Left lobe of liver (tissue), 2 donors: ENCODE results near the gene MICOS13. TPM values are rescaled to one million over a fixed set of nuclear protein-coding genes. Genes with fewer than 3 reads are reported as not detected.

Source experiments
- ATAC-seq: fragments of 200-7000 bp; cut with Tn5 transposase; one replicate; pipeline ENCODE4 v1.9.1; 2020; ENCODE audit warnings: mild to moderate bottlenecking, moderate library complexity
- DNase-seq: peaks from one replicate; pipeline ENCODE4 v3.0.0-alpha.2; 2020; ENCODE audit warnings: low spot score
- total RNA-seq: library from RNA; stranded (reverse); gene quantifications from one replicate; pipeline ENCODE4 v1.2.1, GENCODE V29; 2021
- donor health status: DM: no; HTN: no; CAD: no; lungs with moderate emphysema.
- donor health status: DM: no; HTN: yes; CAD: no.

MICOS13 gene
- total RNA-seq, 1 donor from 2014 or later: 38.4 TPM

DNA sequence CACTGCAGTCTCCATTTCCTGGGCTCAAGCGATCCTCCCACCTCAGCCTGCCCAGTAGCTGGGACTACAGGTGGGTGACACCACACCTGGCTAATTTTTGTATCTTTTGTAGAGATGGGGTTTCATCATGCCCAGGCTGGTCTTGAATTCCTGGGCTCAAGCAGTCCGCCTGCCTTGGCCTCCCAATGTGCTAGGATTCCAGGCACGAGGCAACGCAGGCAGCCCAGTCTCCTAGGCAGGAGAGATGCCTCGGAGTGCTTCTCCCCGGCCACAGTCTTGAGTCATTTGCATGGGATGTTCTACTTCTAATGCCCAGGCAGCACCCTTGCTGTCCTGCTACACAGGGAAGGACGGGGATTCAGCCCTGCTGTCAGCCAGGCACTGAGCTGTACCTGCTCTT lies 8.7 kb downstream of the MICOS13 start:
- ATAC-seq: no peak
- DNase-seq: no peak

DNA sequence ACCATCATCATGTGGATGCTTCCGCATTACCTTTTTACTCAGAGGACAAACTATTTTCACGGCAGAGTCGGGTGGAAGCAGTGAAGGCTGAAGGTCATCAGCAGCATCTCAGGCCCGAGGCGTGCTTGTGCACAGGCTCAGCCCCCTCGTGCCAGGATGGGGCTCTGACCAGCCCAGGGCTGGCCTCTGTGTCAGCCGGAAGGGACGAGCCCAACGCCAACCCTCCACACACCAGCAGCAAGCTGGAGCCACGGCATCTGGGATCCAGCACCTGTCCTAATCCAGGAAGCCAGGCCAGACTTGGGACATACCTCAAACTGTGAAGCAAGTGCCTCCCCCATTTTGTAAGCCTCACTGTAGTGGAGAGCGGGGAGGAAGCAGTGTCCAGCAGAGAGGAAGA lies 11.1 kb downstream of the MICOS13 start:
- ATAC-seq (no peak), DNase-seq (no peak)

DNA sequence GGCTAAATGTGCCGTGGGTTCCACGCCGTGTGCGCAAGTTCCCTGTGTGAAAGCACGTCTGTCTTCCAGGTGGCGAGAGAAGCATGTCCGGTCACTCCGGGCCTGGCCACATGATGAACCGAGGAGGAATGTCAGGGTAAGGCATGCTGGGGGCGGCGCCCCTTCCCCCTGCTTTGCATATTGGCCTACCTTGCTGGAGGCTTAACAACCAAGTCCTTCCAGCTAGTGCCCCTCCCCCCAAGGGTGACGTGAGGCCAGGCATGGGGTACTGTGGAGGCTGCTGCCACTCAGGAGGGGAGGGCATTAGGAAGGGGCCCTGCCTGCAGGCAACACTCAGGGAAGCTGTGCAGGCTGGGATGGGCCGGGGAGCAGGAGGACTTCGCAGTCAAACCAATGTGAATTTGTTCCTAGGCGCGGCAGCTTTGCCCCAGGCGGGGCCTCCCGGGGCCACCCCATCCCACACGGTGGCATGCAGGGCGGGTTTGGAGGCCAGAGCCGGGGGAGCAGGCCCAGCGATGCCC lies 12.5 kb downstream of the MICOS13 start:
- ATAC-seq (no peak), DNase-seq (no peak)

DNA sequence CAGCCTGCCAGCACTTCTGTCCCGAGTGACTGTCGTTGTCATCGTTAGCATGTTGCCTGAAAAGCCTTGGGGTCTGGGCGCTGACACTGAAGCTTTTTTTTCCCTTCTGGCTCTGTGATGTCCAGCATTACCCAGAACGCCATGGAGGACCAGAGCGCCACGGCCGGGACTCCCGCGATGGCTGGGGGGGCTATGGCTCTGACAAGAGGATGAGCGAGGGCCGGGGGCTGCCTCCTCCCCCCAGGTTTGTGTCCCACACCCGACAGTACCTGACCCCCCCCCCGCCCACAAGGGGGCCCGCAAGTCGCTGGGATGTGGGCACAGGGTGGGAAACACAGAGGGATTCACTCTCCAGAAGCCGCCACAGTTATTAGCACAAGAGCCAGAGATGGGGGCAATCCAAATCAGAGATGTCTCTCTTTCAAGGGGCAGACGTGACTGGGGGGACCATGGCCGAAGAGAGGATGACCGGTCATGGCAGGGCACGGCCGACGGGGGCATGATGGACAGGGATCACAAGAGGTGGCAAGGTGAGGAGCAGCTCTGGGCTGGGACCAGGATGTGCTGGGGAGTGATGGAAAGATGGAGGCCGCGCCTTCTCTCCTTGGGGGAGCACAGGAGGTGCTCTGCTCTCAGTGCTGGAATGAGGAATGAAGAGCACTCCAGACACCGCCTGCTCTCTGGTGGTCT lies 13.2 kb downstream of the MICOS13 start:
- DNase-seq: no peak

DNA sequence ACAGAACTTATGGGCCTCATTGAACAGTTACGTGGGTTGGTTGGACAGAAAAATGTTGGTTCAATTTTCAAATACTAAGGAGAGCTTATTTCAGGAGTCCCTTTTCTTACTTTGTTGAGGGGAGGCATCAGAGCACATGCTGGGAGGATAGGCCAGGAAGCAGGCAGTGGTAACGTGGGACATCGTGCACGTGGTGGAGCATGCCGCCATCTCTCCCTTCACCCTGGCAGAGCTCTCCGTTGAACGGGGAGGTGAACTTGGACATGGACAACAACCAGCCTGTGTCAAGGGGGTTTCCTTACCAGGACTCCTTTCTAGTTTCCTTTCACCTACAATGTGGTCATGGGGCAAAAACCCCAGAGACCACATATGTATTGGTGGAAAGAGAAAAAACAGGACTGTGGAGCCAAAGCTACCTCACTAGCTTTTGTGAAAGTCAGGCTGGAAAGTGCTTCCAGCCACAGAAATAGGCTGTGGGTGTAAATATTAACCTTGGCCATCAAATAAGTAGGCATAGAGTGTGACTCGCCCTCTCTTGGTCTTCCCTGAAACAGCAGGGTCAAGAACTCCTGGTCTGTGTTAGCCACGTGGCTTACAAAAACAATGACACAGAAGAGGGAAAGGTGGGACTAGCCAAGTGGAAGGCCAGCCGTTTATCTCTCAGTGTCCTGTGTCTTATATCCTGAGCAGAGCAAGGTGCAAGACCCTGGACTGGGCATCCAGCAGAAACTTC lies 14.4 kb downstream of the MICOS13 start:
- ATAC-seq (peak; percentile 92), DNase-seq (no peak)

More for the DNA sequence above, 13.2 kb downstream of the MICOS13 start:
- no peak for ATAC-seq

DNA sequence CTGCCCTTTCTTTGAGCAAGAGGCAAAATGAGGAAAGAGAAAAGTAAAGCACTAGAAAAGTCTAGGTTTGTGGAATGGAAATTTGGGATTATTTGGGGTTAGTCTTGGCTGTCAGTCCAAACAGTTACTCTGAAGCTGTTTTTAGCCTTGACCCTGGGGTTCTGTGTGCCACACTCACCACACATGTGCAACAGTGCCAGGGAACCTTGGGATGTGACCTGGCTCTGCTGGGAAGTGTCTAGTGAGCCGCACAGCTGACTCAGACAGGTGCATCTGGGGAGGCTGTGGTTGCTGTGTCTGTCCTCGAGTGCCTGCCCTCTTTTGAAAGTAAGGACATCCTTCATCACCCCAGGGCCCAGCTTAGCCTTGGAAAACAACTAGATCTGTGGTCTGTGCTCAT lies 15.8 kb downstream of the MICOS13 start:
- no peak for DNase-seq
- peak; percentile 39 for ATAC-seq

DNA sequence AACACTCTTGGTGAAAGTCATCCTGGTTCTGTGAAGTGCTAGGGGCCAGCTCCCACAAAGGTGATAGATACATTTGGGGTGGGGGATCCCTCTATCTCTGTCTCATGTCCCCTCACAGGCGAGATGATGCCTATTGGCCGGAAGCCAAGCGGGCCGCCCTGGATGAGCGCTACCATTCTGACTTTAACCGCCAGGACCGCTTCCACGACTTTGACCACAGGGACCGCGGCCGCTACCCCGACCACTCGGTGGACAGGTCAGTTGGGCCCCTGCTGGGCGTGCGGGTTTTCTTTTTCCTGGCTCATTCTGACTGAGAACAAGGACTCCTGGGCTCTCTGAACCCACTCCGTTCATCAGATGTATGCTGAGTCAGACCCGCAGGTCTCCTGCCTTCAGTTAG lies 16.4 kb downstream of the MICOS13 start:
- DNase-seq: no peak

DNA sequence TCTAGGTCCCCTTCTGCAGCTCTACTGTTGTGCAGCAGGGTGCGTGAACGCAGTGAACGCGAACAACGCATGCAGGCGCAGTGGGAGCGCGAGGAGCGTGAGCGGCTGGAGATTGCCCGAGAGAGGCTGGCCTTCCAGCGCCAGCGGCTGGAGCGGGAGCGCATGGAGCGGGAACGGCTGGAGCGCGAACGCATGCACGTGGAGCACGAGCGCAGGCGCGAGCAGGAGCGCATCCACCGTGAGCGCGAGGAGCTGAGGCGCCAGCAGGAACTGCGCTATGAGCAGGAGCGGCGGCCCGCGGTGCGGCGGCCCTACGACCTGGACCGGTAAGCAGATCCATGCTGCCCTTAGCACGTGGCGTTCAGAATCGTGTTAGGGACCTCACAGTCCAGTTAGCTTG lies 18.8 kb downstream of the MICOS13 start:
- DNase-seq: no peak
- ATAC-seq: no peak

More for the DNA sequence above, 16.4 kb downstream of the MICOS13 start:
- ATAC-seq: no peak

DNA sequence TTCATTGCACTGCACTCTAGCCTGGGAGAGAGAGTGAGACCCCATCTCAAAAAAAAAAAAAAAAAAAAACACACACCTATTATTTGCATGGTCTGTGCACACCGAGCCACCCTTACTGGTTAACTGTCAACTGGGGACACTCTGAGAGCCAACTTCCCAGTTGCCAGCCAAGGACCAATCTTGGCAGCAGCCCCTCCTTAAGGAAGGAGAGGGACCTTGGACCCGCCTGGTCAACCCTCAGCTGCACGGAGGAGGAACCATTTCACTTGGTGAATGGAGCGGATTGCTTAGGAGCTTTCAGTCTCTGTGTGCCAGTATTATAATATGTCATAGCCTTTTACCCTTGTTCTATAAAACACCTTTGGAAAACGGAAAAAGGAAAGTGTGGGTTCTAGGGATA lies 24.9 kb downstream of the MICOS13 start:
- ATAC-seq (no peak), DNase-seq (no peak)

DNA sequence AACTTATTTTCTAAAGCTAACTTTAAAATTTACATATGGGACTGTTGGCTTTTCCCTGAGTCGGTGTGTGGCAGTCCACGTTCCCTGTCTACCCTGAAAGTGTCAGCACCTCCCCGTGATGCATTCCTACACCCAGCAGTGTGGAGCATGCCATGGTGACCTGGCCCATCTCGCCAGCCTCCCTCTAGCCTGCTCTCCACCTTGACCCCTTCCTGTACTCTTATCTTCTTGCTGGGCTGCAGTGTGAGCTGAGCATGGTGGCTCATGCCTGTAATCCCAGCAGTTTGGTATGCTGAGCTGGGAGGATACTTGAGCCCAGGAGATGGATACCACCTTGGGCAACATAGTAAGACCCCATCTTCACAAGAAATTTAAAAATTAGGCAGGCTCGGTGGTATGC lies 25.4 kb downstream of the MICOS13 start:
- ATAC-seq (no peak), DNase-seq (no peak)

DNA sequence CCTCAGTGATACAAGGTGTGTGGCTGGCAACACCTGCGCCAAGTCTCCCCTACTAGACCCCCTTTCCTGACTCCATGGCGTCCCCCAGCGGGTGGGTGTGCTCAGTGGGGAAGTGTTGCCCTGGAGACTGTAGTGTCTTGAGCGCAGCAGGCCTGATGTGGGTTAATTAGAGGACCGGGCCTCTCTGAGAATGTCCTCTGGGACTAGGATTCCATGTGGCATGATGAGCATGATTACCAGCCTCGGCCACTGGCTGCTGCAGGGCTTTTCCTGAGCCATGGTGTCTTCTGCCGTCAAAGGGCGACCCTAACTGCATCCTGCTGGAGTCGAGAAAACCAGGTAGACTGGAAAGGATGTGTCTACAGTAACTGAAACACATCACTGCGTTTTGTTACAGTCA lies 28.1 kb downstream of the MICOS13 start:
- ATAC-seq: no peak
- DNase-seq: no peak

DNA sequence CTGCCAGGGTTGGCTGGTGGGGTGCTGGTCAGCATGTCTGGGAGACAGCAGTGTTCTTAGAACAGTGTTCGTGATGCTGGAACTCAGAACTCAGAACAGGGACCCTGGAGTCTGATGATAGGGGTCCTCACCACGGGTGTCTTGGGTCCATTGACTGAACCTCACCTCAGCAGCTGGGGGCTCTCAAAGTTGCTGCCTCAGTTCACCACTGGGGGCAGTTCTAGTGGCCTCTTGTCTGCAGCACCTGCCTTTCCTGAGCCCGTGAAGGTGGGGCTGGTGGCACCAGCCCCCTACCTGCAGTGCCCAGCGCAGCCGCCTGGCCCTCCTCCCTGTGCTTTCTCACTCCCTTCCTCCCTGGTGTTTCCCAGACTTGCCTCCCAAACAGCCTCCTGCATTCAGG lies 29.0 kb downstream of the MICOS13 start:
- ATAC-seq (no peak), DNase-seq (no peak)

DNA sequence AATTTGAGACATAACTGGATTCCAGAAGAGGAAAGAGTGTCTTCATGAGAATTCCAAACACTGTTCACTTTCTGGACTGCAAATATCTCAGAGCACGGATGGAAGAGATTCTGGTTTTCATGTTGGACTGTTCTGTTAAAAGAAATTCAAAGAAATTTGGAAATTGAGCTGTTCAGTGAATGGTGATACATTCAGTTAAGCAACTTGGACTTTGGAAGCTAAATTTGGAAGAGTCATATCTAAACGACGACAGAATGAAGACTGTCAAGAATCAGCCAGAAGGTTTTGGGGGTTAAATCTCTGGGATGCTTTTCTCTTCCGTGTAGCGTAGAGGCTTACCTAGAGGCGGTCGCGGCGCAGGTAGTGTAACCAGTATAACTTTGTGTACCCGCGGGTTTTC lies 31.9 kb downstream of the MICOS13 start:
- ATAC-seq: peak; percentile 69
- DNase-seq: no peak

DNA sequence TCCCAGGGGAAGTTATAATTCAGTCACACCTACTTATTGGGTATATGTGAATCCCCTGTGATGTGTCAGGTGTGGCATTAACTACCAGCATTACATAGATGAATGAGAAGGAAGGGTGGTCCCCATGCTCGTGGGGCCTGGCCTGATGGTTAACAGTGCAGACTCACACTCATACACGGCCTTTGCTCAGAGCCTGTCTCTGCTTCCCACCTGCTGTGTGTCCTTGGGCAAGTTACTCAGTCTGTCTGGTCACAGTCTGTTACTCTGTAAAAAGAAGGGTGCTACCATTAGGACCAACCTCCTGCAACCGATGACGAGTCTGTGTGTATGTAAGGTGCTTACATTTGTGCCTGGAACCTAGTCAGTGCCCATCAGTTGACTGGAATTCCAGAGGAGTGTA lies 33.6 kb downstream of the MICOS13 start:
- ATAC-seq: no peak
- no peak for DNase-seq

DNA sequence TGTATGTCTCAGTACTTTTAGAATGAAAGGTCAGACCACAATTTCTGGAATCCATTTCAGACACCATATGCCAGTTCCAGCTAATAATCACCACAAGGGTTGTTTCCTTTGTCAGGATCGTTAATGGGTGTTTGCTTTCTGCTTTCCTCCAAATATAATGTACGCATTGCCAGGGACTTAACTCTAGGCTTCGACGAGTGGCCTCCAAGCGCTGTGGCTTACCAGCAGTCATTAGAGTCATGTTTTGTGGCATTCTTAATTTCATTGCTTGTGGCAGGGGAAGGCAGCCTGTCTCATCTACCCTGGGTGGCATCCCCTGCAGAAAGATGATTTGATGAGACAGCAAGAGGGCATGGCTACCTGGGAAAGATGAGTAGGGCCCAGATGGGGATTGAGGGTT lies 34.9 kb downstream of the MICOS13 start:
- DNase-seq: no peak
- ATAC-seq: no peak

DNA sequence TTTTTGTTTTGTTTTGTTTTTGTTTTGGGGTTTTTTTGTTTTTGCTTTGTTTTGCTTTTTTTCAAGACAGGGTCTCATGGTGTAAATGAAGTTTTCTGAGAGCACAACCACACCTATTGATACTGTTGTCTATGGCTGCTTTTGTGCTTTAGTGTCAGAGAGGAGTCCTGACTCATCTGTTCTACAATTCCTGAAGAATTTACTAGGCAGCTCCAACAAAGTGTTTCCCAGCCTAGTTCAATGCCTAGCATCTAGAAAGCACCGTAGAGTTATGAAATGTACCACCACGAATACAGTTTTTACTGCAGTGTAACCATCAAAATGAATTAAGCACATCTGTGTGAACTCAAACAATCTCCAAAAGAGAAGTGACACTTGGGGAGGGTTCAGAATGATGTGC lies 36.3 kb downstream of the MICOS13 start:
- ATAC-seq (no peak), DNase-seq (no peak)

DNA sequence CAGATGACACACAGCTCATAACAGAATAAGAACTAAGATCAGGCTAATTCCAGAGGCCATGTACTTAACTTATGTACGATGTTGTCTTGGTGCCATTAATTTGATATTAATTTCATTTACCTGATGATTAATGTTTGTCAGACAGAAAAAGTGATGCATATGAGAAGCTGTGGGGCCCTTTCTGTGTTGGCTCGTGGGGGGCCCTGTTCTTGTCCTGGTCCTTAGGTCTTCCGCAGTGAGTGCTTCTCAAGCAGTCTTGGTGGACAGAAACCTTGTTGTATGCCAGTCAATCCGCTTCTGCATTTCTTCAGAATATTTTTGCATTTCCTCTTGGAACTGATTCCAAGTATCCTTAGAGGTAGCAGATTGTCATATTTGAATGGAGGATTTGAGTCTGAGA lies 37.3 kb downstream of the MICOS13 start:
- DNase-seq: no peak
- no peak for ATAC-seq

DNA sequence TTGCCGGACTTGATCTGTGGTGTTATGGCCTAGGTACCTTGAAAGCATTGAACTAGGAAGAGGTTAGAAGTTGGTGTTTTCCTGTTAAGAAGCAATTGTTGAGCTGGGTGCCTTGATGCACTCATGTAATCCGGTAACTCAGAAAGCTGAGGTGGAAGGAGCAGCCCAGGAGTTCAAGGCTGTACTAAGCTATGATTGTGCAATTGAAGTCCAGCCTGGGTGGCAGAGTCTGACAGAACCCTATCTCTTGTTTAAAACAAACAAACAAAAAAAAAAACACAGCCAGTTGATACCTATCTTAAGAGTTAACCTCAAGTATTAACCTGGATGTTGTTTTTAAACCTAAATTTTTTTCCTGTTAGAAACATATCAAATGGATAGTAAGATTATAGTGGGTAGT lies 38.1 kb downstream of the MICOS13 start:
- peak; percentile 60 for DNase-seq
- peak; percentile 84 for ATAC-seq

DNA sequence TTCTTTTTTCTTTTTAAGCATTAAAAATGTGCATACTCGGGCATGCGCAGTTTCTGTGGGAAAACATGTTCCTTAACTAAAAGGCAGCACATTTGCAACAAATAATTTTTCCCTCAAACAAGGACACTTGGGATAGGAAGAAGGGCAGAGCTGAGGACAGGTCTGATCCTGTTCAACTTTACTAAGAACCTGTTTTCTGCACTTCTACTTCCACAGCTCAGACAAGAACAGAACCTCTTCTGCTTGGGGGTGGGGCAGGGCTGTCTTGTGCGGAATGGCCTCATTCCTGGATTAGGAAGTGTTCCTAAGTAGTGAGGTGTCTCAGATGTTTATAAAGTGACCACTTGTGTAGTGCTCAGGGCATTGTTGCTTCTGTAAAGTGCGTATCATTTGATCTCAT lies 39.1 kb downstream of the MICOS13 start:
- ATAC-seq (no peak), DNase-seq (no peak)

DNA sequence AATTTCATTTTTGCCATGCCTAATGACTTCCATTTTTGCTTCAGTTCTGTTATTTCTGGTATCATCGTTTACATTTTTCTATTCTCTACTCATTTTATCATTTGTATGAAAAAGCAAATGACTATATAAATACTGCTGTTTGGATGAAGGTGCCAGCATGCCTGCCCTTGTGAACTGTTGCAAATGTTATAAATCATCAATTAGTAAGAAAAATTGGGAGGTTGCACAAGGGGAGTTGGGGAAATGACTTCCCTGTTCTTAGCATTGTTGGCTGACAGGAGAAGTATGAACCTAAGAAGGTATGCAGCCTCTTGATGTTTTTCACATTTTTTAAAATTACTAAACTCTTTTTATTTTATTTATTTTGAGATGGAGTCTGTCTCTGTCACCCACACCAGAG lies 42.3 kb downstream of the MICOS13 start:
- ATAC-seq (no peak), DNase-seq (no peak)

DNA sequence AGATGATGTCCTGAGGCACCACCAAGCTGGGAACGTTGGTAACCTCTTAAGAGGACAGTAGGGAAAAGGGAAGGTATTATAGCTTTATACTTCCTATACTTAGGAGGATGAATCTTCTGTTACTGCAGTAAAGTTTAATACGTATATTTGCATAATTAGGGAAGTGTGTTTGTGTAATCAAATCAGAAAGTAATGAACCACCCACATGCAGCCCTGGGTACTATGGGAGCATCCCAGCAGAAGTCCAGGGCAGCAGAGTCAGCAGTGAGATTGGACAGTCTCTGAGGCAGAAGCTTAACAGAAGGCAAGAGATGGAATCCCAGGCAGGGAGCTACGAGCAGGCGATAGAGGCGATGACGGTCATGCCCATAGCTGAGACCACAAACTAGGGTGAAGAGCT lies 44.9 kb downstream of the MICOS13 start:
- ATAC-seq (no peak), DNase-seq (no peak)

DNA sequence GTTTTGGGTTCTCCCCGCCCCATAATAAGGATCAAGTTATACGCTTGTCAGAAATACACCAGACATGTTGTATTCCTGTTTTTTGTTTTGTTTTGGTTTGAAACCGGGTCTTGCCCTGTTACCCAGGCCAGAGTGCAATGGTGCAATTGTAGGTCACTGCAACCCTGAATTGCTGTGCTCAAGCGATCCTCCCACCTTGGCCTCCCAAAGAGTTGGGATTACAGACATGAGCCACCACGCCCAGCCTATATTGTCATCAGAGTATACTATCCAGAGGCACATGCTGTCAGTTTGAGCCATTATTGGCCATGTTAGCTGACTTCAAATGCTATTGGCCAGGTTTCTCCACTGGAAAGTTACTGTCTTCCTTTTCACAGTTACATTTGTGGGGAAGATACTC lies 47.7 kb downstream of the MICOS13 start:
- DNase-seq (no peak), ATAC-seq (peak; percentile 61)

DNA sequence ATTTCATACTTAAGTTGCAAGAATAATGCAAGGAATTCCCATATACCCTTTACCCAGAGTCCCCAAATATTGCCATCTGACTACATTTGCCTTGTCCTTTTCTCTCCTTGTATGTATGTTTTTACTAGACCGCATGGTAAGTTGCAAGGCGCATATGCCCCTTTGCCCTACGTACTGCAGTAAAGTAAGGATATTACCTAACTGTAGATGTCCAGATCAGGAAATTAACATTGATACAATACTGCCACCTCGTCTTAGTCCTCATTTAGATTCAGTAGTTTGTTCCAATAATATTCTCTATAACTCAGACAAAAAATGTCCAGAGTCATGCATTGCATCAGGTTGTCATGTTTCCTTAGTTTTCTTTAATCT lies 48.1 kb downstream of the MICOS13 start:
- ATAC-seq: peak; percentile 68
- DNase-seq: no peak
